ENCODE measurements around the gene USP40. TPM values are rescaled to one million over a fixed set of nuclear protein-coding genes. Genes with fewer than 3 reads are reported as not detected.

USP40 gene
- total RNA-seq, 1 experiment from 2014 or later = 127 TPM

GRCh38 chr2:233470011-233470687 is 96.4 kb downstream of the USP40 start:
- intact Hi-C loops (cut with micrococcal nuclease; ENCODE audit: unreplicated experiment) = no loop called here
- POLR2A ChIA-PET (ENCODE audit: unreplicated experiment) = interaction anchor here (0.6 kb wide), 1 partner anchor 88 kb away, joined by 8 read pairs; no protein-coding TSS in a partner anchor
- Histone ChIP-seq H3K27ac (no peak overlapping the region), H3K79me2 (ENCODE audit: low read depth) (no peaks in the 10 kb centered on the region), H3K36me3 (ENCODE audit: low read depth) (peaks cover 21% of the 10 kb centered on the region; the same call in 1 of the 2 replicates), H3F3A (ENCODE audit: insufficient read depth, low read depth) (peaks cover 9% of the 10 kb centered on the region; the same call in 1 of the 2 replicates), H3K4me1 (replicated peaks; ENCODE audit: insufficient read depth) (no peaks in the 10 kb centered on the region), H3K4me3 (no peak overlapping the region), H2AFZ (no peak overlapping the region), H3K9me3 (ENCODE audit: insufficient read depth, low read depth) (no peaks in the 10 kb centered on the region), H4K20me1 (ENCODE audit: insufficient read depth) (0 out of 2 replicates have a peak, but pooled peaks cover 3% of the 10 kb centered on the region), H3K9me2 (ENCODE audit: insufficient read depth) (no peaks in the 10 kb centered on the region), H3K27me3 (ENCODE audit: insufficient read depth, low read depth) (no peaks in the 10 kb centered on the region), H3K4me2 (no peak overlapping the region)
- no TSS peak for BruUV-seq (replicated peaks)
- CTCF ChIA-PET = no interaction called here
- TF ChIP-seq CTCF (conservative IDR thresholded peaks at IDR 0.05) (no peak), EZH2 (IDR thresholded peaks at IDR 0.05; ENCODE audit: low read depth) (no peak)
- DNase-seq = no peak

GRCh38 chr2:233469261-233470010 is 97.1 kb downstream of the USP40 start:
- DNase-seq = no peak
- intact Hi-C loops (cut with micrococcal nuclease; ENCODE audit: unreplicated experiment) = no loop called here
- H3K9me3 ChIP-seq (ENCODE audit: insufficient read depth, low read depth) = no peaks in the 10 kb centered on the region
- no peak overlapping the region for H2AFZ ChIP-seq
- ChIA-PET POLR2A (ENCODE audit: unreplicated experiment) (interaction anchor here (0.6 kb wide), 2 partner anchors 88 to 739 kb away, joined by 8 read pairs; no protein-coding TSS in a partner anchor), CTCF (no interaction called here)
- no peak overlapping the region for H3K27ac ChIP-seq
- 0 out of 2 replicates have a peak, but pooled peaks cover 3% of the 10 kb centered on the region for H4K20me1 ChIP-seq (ENCODE audit: insufficient read depth)
- no peaks in the 10 kb centered on the region for H3K79me2 ChIP-seq (ENCODE audit: low read depth)
- peaks cover 2% of the 10 kb centered on the region; the same call in 1 of the 2 replicates for H3F3A ChIP-seq (ENCODE audit: insufficient read depth, low read depth)
- H3K9me2 ChIP-seq (ENCODE audit: insufficient read depth) = no peaks in the 10 kb centered on the region
- H3K4me3 ChIP-seq = no peak overlapping the region
- no peak overlapping the region for H3K4me2 ChIP-seq
- no peaks in the 10 kb centered on the region for H3K27me3 ChIP-seq (ENCODE audit: insufficient read depth, low read depth)
- TF ChIP-seq CTCF (conservative IDR thresholded peaks at IDR 0.05) = no peak
- no peak for TF ChIP-seq EZH2 (IDR thresholded peaks at IDR 0.05; ENCODE audit: low read depth)
- no TSS peak for BruUV-seq (replicated peaks)
- H3K4me1 ChIP-seq (replicated peaks; ENCODE audit: insufficient read depth) = no peaks in the 10 kb centered on the region
- peaks cover 21% of the 10 kb centered on the region; the same call in 1 of the 2 replicates for H3K36me3 ChIP-seq (ENCODE audit: low read depth)

GRCh38 chr2:233468741-233469110 is 97.9 kb downstream of the USP40 start:
- Histone ChIP-seq H3K27me3 (ENCODE audit: insufficient read depth, low read depth) (no peaks in the 10 kb centered on the region), H3K9me3 (ENCODE audit: insufficient read depth, low read depth) (no peaks in the 10 kb centered on the region), H3K27ac (no peak overlapping the region), H4K20me1 (ENCODE audit: insufficient read depth) (0 out of 2 replicates have a peak, but pooled peaks cover 3% of the 10 kb centered on the region), H3K4me3 (no peak overlapping the region), H3K36me3 (ENCODE audit: low read depth) (peaks cover 21% of the 10 kb centered on the region; the same call in 1 of the 2 replicates), H3K4me2 (no peak overlapping the region), H2AFZ (no peak overlapping the region), H3F3A (ENCODE audit: insufficient read depth, low read depth) (no peaks in the 10 kb centered on the region), H3K4me1 (replicated peaks; ENCODE audit: insufficient read depth) (no peaks in the 10 kb centered on the region), H3K9me2 (ENCODE audit: insufficient read depth) (no peaks in the 10 kb centered on the region), H3K79me2 (ENCODE audit: low read depth) (no peaks in the 10 kb centered on the region)
- no peak for TF ChIP-seq EZH2 (IDR thresholded peaks at IDR 0.05; ENCODE audit: low read depth)
- no peak for DNase-seq
- BruUV-seq (replicated peaks) = no TSS peak
- ChIA-PET POLR2A (ENCODE audit: unreplicated experiment) (no interaction called here), CTCF (no interaction called here)
- intact Hi-C loops (cut with micrococcal nuclease; ENCODE audit: unreplicated experiment) = no loop called here

Data from PC-9 (cell line).